Measurements from ENCODE around the gene CNNM2. TPM values are rescaled to one million over a fixed set of nuclear protein-coding genes. Genes with fewer than 3 reads are reported as not detected.

Gene CNNM2
- total and polyA plus RNA-seq, 4 donors = 3.0 to 18.3 (median 7.8) TPM

GRCh38 chr10:102900006-102900405, 18.1 kb upstream of the CNNM2 start:
- no peak for TF ChIP-seq CTCF (IDR thresholded peaks at IDR 0.05; ENCODE audit: control extremely low read depth, extremely low read depth)
- 28 to 48% methylated on average over 3 of the region's 3 CpGs for WGBS, 2 donors

GRCh38 chr10:102904346-102904745, 13.7 kb upstream of the CNNM2 start:
- TF ChIP-seq CTCF (IDR thresholded peaks at IDR 0.05; ENCODE audit: control extremely low read depth, extremely low read depth) = no peak
- no peak overlapping the region for H3K4me3 ChIP-seq
- DNase-seq (no peak), ATAC-seq (ENCODE audit: insufficient read depth, low FRiP score) (no peak)
- no peak overlapping the region for H3K9ac ChIP-seq (ENCODE audit: insufficient read depth in 1 of 2, low read length in 2 of 2)
- no peaks in the 10 kb centered on the region for H3K36me3 ChIP-seq (ENCODE audit: control insufficient read depth in 4 of 4, insufficient read depth in 4 of 4, low read length in 4 of 4)
- H3K4me1 ChIP-seq (ENCODE audit: control insufficient read depth in 5 of 5, insufficient read depth in 5 of 5, low read length in 5 of 5) = no peaks in the 10 kb centered on the region
- H3K27ac ChIP-seq (ENCODE audit: low read depth in 1 of 2, low read length in 1 of 2) = no peak overlapping the region
- H3K9me3 ChIP-seq (ENCODE audit: control insufficient read depth in 4 of 4, insufficient read depth in 3 of 4, low read length in 3 of 4) = no peaks in the 10 kb centered on the region
- no peaks in the 10 kb centered on the region for H3K27me3 ChIP-seq (ENCODE audit: control insufficient read depth in 3 of 3, insufficient read depth in 3 of 3, low read length in 2 of 3)

More at GRCh38 chr10:102900006-102900405, 18.1 kb upstream of the CNNM2 start:
- no peaks in the 10 kb centered on the region for H3K27me3 ChIP-seq (ENCODE audit: control insufficient read depth in 3 of 3, insufficient read depth in 3 of 3, low read length in 2 of 3)
- no peak overlapping the region for H3K4me3 ChIP-seq
- no peak overlapping the region for H3K9ac ChIP-seq (ENCODE audit: insufficient read depth in 1 of 2, low read length in 2 of 2)
- H3K36me3 ChIP-seq (ENCODE audit: control insufficient read depth in 4 of 4, insufficient read depth in 4 of 4, low read length in 4 of 4) = peaks cover 0 to 3% (median 0%) of the 10 kb centered on the region in 4 donors
- H3K4me1 ChIP-seq (ENCODE audit: control insufficient read depth in 5 of 5, insufficient read depth in 5 of 5, low read length in 5 of 5) = no peaks in the 10 kb centered on the region
- ATAC-seq (ENCODE audit: insufficient read depth, low FRiP score) (no peak), DNase-seq (no peak)
- no peak overlapping the region for H3K27ac ChIP-seq (ENCODE audit: low read depth in 1 of 2, low read length in 1 of 2)
- no peaks in the 10 kb centered on the region for H3K9me3 ChIP-seq (ENCODE audit: control insufficient read depth in 4 of 4, insufficient read depth in 3 of 4, low read length in 3 of 4)

GRCh38 chr10:102906507-102906906, 11.6 kb upstream of the CNNM2 start:
- ATAC-seq (ENCODE audit: insufficient read depth, low FRiP score) (no peak), DNase-seq (no peak)
- H3K4me1 ChIP-seq (ENCODE audit: control insufficient read depth in 5 of 5, insufficient read depth in 5 of 5, low read length in 5 of 5) = no peaks in the 10 kb centered on the region
- TF ChIP-seq CTCF (IDR thresholded peaks at IDR 0.05; ENCODE audit: control extremely low read depth, extremely low read depth) = no peak
- WGBS, 2 donors = 79 to 92% methylated on average over 4 of the region's 4 CpGs
- H3K27ac ChIP-seq (ENCODE audit: low read depth in 1 of 2, low read length in 1 of 2) = no peak overlapping the region
- no peaks in the 10 kb centered on the region for H3K36me3 ChIP-seq (ENCODE audit: control insufficient read depth in 4 of 4, insufficient read depth in 4 of 4, low read length in 4 of 4)
- H3K9ac ChIP-seq (ENCODE audit: insufficient read depth in 1 of 2, low read length in 2 of 2) = no peak overlapping the region
- H3K4me3 ChIP-seq = no peak overlapping the region
- no peaks in the 10 kb centered on the region for H3K27me3 ChIP-seq (ENCODE audit: control insufficient read depth in 3 of 3, insufficient read depth in 3 of 3, low read length in 2 of 3)
- no peaks in the 10 kb centered on the region for H3K9me3 ChIP-seq (ENCODE audit: control insufficient read depth in 4 of 4, insufficient read depth in 3 of 4, low read length in 3 of 4)

- H3K4me1 ChIP-seq (ENCODE audit: control insufficient read depth in 5 of 5, insufficient read depth in 5 of 5, low read length in 5 of 5) = peaks cover 0 to 13% (median 0%) of the 10 kb centered on the region in 5 donors
- ATAC-seq (ENCODE audit: insufficient read depth, low FRiP score) (no peak), DNase-seq (no peak)
- no peaks in the 10 kb centered on the region for H3K36me3 ChIP-seq (ENCODE audit: control insufficient read depth in 4 of 4, insufficient read depth in 4 of 4, low read length in 4 of 4)
- no peak overlapping the region for H3K27ac ChIP-seq (ENCODE audit: low read depth in 1 of 2, low read length in 1 of 2)
- no peak for TF ChIP-seq CTCF (IDR thresholded peaks at IDR 0.05; ENCODE audit: control extremely low read depth, extremely low read depth)
- H3K27me3 ChIP-seq (ENCODE audit: control insufficient read depth in 3 of 3, insufficient read depth in 3 of 3, low read length in 2 of 3) = no peaks in the 10 kb centered on the region
- H3K9ac ChIP-seq (ENCODE audit: insufficient read depth in 1 of 2, low read length in 2 of 2) = no peak overlapping the region
- WGBS, 2 donors = 30 to 41% methylated on average over 1 of the region's 1 CpG
- H3K4me3 ChIP-seq = no peak overlapping the region
- no peaks in the 10 kb centered on the region for H3K9me3 ChIP-seq (ENCODE audit: control insufficient read depth in 4 of 4, insufficient read depth in 3 of 4, low read length in 3 of 4)
Observed at GRCh38 chr10:102914781-102915180, 3.3 kb upstream of the CNNM2 start.
